Lower leg skin (tissue), 4 donors: ENCODE data around the gene SCAF8. TPM values are rescaled to one million over a fixed set of nuclear protein-coding genes. Genes with fewer than 3 reads are reported as not detected.
"Not testable (repeated sequence)": the region's sequence is repeated elsewhere in the genome, so short reads cannot be mapped to it uniquely, and the experiment has no call there.

Experiments used
- DNase-seq, 2 donors: peaks; one replicate each; pipeline ENCODE4 v3.0.0-alpha.2; 2019; ENCODE audit warnings: low spot score in 2 of 2
- H3K4me3 ChIP-seq: fragments of 200-600 bp; sonication (generic); 2 replicates; pipeline ENCODE4 v1.5.1; 2017; ENCODE audit warnings: mild to moderate bottlenecking, low read depth; ENCODE audit not compliant: poor library complexity, severe bottlenecking
- POLR2A ChIP-seq, 2 donors: fragments of 450-650 bp; IDR thresholded peaks; one replicate each; pipeline ENCODE4 v1.6.1; 2016 to 2017; ENCODE audit warnings: antibody characterized with exemption in 2 of 2, mild to moderate bottlenecking in 1 of 2, moderate library complexity in 1 of 2
- WGBS, 2 donors: methylation state at CpG; one replicate each; pipeline ENCODE4 v1.1.5; 2018; 5-methylcytosine and 5-hydroxymethylcytosine counted together
- intact Hi-C: fragments of 100-400 bp; cut with DNase I; formaldehyde crosslinking; loops from one replicate; pipeline ENCODE4 v1.15.0; 2023; ENCODE audit warnings: low total_unique reads
- total RNA-seq, 4 donors: library from RNA; depleted of rRNA; stranded (reverse); fragments of >200 nt; gene quantifications; one replicate each; pipeline ENCODE4 v1.1.0, GENCODE V29; 2016
- TF ChIP-seq, protein P1 (sequence below), 3 donors: fragments of 450-650 bp; IDR thresholded peaks; one replicate each; pipeline ENCODE4 v1.5.1; 2016; ENCODE audit warnings: antibody characterized with exemption in 3 of 3, mild to moderate bottlenecking in 3 of 3, moderate library complexity in 2 of 3

Gene SCAF8
- total RNA-seq, 4 donors from 2014 or later, result 31.4 to 45.3 (median 41.3) TPM

- TF ChIP-seq, protein P1, sequence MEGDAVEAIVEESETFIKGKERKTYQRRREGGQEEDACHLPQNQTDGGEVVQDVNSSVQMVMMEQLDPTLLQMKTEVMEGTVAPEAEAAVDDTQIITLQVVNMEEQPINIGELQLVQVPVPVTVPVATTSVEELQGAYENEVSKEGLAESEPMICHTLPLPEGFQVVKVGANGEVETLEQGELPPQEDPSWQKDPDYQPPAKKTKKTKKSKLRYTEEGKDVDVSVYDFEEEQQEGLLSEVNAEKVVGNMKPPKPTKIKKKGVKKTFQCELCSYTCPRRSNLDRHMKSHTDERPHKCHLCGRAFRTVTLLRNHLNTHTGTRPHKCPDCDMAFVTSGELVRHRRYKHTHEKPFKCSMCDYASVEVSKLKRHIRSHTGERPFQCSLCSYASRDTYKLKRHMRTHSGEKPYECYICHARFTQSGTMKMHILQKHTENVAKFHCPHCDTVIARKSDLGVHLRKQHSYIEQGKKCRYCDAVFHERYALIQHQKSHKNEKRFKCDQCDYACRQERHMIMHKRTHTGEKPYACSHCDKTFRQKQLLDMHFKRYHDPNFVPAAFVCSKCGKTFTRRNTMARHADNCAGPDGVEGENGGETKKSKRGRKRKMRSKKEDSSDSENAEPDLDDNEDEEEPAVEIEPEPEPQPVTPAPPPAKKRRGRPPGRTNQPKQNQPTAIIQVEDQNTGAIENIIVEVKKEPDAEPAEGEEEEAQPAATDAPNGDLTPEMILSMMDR (IDR thresholded peaks at IDR 0.05), result no peak
- no peak for TF ChIP-seq POLR2A (IDR thresholded peaks at IDR 0.05)
- WGBS, 2 donors, result 56 to 66% methylated on average over 3 of the region's 3 CpGs
- no peak for DNase-seq
These were observed 59.5 kb downstream of the SCAF8 start for GRCh38 chr6:154792761-154793160.

GRCh38 chr6:154796484-154796883, 63.3 kb downstream of the SCAF8 start:
- DNase-seq, result no peak
- no peak for TF ChIP-seq POLR2A (IDR thresholded peaks at IDR 0.05)
- TF ChIP-seq, protein P1 (IDR thresholded peaks at IDR 0.05), result no peak
- 86 to 96% methylated on average over 3 of the region's 3 CpGs for WGBS, 2 donors
- intact Hi-C loops, result no loop called here
- H3K4me3 ChIP-seq, result no peak overlapping the region

More at GRCh38 chr6:154792761-154793160, 59.5 kb downstream of the SCAF8 start:
- intact Hi-C loops, result loop anchor here (5.0 kb wide), 1 partner anchor 120 kb away; no protein-coding TSS in a partner anchor
- no peak overlapping the region for H3K4me3 ChIP-seq

- no peak overlapping the region for H3K4me3 ChIP-seq
- no peak for DNase-seq
- intact Hi-C loops, result no loop called here
- no peak for TF ChIP-seq POLR2A (IDR thresholded peaks at IDR 0.05)
- TF ChIP-seq, protein P1 (IDR thresholded peaks at IDR 0.05), result no peak
- 94 to 97% methylated on average over 3 of the region's 3 CpGs for WGBS, 2 donors
These were observed 64.6 kb downstream of the SCAF8 start for GRCh38 chr6:154797857-154798256.

DNA sequence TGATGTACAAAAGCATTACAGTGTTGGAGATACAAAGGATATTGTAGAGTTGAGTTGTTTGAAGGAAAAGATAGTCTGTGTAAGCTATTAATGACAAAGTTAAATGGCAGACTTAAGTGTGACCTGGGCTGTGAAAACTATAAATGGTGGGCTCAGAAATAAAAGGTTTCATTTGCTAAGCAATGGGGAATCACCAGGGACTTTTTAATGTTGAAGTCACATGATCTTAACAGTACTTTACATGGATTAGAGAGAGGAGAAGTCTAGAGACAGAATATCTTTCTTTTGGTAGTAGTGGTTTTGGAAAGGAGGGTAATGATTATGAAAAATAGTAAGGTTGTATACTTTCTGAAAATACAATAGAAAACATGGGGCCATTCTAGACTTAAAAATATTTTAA, 67.1 kb downstream of the SCAF8 start:
- intact Hi-C loops, result no loop called here
- DNase-seq, result no peak
- no peak overlapping the region for H3K4me3 ChIP-seq
- TF ChIP-seq POLR2A (IDR thresholded peaks at IDR 0.05), result no peak
- TF ChIP-seq, protein P1 (IDR thresholded peaks at IDR 0.05), result no peak

DNA sequence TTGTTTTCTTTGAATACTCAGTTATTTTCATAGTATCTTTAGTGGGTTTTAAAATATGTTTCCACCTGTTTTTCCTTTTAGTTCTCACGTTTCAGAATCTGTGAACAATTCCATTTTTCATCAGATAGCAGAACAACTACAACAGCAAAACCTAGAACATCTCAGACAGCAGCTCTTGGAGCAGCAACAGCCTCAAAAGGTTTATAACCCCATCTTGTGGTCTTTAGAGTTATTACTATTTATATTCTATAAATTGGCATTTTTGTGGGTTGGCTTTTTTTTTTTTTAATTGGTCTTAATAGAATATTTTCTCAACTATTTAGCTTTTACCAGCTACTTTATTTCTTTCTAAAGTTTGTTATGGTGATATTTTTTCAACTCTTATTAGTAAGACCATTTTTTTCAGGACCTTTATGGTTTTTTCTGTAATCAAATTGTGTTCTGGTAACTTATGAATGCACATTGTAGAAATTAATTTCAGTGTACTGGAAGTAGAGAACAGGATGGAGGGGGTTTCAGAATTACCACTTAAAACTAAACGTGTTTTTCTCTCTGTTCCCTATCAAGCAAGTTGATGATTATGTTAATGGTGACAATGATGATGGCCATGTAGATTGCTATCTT, 72.2 kb downstream of the SCAF8 start:
- WGBS, 2 donors, result 25 to 34% methylated on average over 2 of the region's 2 CpGs
- intact Hi-C loops, result no loop called here
- no peak overlapping the region for H3K4me3 ChIP-seq
- DNase-seq, result no peak
- no peak for TF ChIP-seq POLR2A (IDR thresholded peaks at IDR 0.05)
- TF ChIP-seq, protein P1 (IDR thresholded peaks at IDR 0.05), result no peak

GRCh38 chr6:154806804-154807203, 73.6 kb downstream of the SCAF8 start:
- no peak for DNase-seq
- TF ChIP-seq, protein P1 (IDR thresholded peaks at IDR 0.05), result no peak
- TF ChIP-seq POLR2A (IDR thresholded peaks at IDR 0.05), result no peak

GRCh38 chr6:154811663-154812062, 78.4 kb downstream of the SCAF8 start:
- DNase-seq, H3K4me3 ChIP-seq, intact Hi-C loops: not testable (repeated sequence)
- WGBS, 2 donors, result 95 to 98% methylated on average over 3 of the region's 3 CpGs

More at GRCh38 chr6:154806804-154807203, 73.6 kb downstream of the SCAF8 start:
- intact Hi-C loops, result no loop called here
- WGBS, 2 donors, result 71 to 73% methylated on average over 3 of the region's 3 CpGs
- no peak overlapping the region for H3K4me3 ChIP-seq
